Omental fat pad (tissue), 4 donors: ENCODE data around the gene SCN8A. TPM values are rescaled to one million over a fixed set of nuclear protein-coding genes. Genes with fewer than 3 reads are reported as not detected.

Experiments used
- ATAC-seq: fragments of 150-250 bp; one replicate; pipeline ENCODE4 v1.9.1; 2016; ENCODE audit warnings: mild to moderate bottlenecking, moderate library complexity; ENCODE audit not compliant: low FRiP score
- DNase-seq: peaks from one replicate; pipeline ENCODE4 v3.0.0-alpha.2; 2019; ENCODE audit warnings: low spot score
- CTCF ChIP-seq, 3 donors: fragments of 450-650 bp; IDR thresholded peaks; one replicate each; pipeline ENCODE4 v1.5.1; 2016 to 2017; ENCODE audit warnings: antibody characterized with exemption in 3 of 3, mild to moderate bottlenecking in 3 of 3, moderate library complexity in 2 of 3
- total RNA-seq, 4 donors: library from RNA; depleted of rRNA; stranded (reverse); fragments of >200 nt; gene quantifications; one replicate each; pipeline ENCODE4 v1.1.0, GENCODE V29; 2016

Gene SCN8A
- total RNA-seq, 4 donors from 2014 or later = 0.50 to 1.4 (median 0.67) TPM

DNA sequence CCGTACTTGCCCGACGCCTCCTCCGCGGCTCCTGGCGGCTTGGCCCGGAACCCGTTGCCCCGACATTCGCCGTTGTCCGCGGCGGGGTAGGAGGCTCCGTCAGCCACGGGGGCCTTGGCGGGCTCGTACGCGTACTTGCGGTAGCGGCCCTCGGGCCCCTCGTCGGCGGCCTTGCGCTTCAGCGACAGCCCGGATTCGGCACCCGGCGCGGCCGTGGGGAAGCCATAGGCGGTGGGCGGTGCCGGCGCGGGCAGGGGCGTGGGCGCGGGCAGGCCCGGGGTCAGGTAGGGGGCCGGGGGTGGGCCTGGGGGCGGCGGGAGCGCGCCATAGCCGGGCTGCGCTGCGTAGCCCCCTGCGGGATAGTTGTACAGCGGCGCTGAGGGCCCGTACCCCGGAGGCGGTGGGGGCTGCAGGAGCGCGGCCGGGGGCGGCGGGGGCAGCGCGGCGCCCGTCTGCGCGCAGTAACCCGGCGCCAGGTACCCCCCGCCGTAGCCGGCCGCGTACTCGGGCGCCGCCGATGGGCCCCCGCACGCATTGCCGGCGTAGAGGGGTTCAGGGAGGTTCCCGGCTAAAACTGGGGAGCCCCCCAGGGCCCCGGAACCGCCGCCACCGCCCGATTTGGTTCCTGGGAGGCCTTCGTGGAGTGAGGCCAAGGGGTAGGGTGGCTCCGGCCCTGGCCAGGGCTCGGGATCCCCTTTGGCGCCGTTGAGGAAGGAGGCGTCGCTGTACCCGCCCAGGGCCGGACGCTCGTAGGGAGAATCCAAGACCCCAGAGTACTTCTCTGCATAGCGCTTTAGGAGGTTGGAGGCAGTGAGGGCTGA lies 230.6 kb downstream of the SCN8A start:
- DNase-seq = no peak
- TF ChIP-seq CTCF (IDR thresholded peaks at IDR 0.05) = no peak
- no peak for ATAC-seq

- no peak for DNase-seq
- ATAC-seq = peak; percentile 6
- TF ChIP-seq CTCF (IDR thresholded peaks at IDR 0.05) = no peak
Observed at GRCh38 chr12:51822261-51822616, 231.2 kb downstream of the SCN8A start.

DNA sequence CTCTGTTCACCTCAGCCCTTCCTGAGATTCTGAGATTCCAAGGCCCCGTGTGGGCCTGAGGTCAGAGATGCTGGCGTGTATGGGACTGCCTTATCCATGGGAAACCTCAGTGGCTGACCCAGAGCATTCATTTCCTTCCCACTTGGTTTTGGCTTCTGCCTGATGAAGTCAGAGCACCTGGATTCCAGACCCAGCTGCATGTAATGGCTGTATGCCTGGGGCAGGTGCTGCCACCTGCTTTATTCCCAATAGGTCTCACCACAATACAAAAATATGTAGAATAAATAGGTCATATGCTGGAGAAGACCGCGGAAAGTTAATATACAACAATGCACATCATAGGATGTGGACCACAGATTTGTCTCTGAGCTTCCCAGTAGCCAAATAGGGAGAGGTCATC lies 231.9 kb downstream of the SCN8A start:
- no peak for TF ChIP-seq CTCF (IDR thresholded peaks at IDR 0.05)
- ATAC-seq = no peak
- DNase-seq = no peak

GRCh38 chr12:51823875-51824565 lies 233.0 kb downstream of the SCN8A start:
- DNase-seq (no peak), ATAC-seq (no peak)
- no peak for TF ChIP-seq CTCF (IDR thresholded peaks at IDR 0.05)

GRCh38 chr12:51825216-51825615 lies 234.2 kb downstream of the SCN8A start:
- no peak for DNase-seq
- TF ChIP-seq CTCF (IDR thresholded peaks at IDR 0.05) = no peak
- no peak for ATAC-seq

DNA sequence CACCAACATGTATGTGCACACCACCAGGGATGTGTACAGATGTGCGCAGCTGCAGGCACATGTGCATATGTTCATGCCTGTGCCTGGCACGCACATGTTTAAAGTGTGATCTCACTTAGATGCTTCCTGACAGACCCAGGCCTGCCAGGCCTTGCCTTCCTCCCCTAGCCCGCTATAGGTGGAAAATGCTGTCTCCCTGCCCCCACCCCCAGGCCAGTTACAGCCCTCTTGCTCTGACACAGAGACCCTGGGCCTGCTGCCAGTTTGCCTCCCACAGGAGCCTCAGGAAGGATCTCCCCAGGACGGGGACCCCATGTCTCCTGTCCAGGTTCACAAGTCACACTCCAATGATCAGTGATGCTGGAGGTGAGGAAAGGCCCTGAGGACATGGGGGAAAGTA lies 235.8 kb downstream of the SCN8A start:
- TF ChIP-seq CTCF (IDR thresholded peaks at IDR 0.05) = no peak
- no peak for DNase-seq
- ATAC-seq = no peak
